HG02981 (cell line): ENCODE results near the gene NTNG2.

Experiments
- ATAC-seq: cut with Tn5 transposase; IDR thresholded peaks from one replicate; pipeline ENCODE4 v1.9.1; 2021; ENCODE audit warnings: mild to moderate bottlenecking, moderate library complexity; ENCODE audit not compliant: unreplicated experiment

Gene NTNG2

DNA sequence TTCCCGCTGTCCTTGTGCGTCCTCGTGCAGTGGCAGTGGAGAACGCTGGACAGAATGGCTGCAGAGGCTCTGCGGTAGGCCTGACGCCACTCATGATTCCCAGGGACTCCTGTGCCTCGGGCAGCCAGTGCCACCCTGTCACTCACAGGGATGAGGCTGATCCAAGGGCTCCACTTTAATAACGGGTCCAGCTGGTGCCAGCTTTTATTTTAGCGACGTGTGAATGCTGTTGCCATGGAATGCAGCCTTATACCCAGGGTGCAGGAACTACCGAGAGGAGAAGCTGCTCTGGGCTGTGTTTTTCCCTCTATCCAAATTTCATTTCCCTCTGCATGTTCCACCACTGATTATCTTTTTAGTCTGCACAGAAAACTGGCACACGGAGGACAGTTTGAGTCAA, 15.8 kb upstream of the NTNG2 start:
- ATAC-seq: no peak

DNA sequence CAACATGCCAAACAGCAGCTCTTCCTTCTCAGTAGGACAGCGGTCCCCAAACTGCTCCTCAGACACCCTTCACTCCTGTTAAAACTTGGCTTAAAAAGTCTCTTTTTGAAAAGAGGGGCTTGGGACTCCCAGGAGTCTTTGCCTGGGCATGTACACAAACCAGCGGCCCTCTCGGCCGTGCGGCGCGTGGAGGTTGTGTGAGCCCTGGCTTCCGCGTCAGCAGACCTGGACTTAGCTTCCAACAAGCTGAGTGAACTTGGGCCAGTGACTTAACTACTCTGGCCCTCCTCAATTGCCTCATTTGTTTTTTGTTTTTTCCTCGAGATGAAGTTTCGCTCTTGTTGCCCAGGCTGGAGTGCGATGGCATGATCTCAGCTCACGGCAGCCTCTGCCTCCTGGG, 15.3 kb upstream of the NTNG2 start:
- no peak for ATAC-seq

DNA sequence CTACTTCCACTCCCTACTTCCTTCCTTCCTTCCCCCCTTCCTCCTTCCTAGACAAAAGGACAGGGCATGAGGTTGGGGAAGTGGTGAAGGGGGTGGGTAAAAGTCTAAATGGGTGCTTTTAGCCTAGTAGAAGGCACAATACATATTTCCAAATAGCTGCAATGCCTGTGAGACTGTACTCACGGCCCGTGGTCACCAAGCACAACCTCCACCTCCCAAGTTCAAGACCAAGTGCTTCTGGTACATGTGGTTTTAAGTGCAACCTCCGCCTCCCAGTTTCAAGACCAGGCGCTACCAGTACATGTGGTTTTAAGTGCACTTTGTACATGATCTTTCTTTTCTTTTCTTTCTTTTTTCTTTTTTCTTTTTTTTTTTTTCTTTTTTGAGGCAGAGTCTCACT, 14.5 kb upstream of the NTNG2 start:
- ATAC-seq: no peak

DNA sequence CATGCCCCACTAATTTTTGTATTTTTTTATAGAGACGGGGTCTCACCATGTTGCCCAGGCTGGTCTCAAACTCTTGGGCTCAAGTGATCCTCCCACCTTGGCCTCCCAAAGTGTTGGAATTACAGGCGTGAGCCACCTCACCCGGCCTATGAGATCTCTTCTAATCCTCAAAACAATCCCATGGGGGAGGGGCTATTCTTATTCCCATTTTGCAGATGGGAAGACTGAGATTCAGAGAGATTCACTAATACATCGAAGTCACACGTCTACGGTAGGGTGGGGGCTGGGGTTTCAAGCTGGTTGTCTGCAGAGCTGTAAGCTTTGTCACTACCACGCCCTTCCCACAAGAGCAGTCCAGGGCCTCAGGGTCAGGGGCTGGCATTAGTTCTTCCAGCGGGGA, 14.0 kb upstream of the NTNG2 start:
- no peak for ATAC-seq

DNA sequence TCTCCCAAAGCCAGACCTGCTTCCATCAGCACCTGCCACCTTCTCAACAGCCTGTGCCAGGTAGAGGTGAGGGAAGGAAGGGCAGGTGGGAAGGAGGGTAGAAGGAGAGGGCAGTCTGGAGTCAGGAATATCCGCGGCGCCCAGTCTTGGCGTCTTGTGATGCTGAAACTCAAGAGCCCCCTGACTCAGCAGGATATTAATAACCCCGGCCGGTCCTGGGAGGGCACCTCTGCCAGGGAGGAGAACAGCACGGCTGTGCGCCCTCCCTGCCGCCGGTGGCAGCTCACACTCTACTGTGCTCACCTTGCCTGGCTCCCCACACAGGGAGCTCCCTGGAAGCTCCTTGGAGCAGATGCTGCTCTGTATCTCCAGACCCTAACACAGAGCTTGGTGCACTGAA, 11.6 kb upstream of the NTNG2 start:
- ATAC-seq: no peak

DNA sequence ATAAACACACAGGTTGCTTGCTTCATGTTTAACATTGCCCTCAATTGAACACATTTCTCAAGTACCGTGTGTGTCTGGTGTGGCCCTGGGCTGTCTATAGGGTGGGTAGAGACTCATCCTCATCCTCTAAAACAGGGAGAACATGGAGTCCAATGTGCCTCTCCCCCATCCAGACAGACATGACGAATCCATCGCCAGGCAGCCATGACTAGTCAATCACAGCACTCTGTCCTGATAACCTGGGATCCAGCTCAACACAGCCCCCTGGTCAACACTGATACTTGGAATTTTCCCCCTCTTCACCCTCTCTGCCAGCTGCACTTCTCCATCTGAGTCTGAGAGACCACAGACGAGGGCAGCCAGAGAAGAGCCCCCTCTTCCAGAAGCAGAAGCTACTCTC, 10.7 kb upstream of the NTNG2 start:
- ATAC-seq: no peak

DNA sequence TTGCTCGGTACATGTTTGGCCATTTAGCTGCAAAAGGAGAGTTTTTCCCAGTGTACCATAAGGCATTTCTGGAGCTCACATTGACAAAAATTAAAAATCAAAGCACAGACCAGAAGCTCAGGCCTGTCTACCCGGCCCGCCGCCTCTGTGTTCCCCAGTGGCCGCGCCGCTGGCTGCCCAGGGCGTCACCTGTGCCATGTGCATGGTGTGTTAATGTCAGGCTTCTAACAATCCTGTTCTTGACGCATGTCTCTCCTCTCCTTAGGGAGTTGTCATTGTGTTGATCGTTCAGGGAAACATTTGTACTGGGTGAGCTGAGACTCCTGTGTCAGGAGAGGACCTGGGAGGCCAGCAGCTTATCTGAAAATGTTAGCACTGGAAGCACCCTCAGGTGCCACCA, 9.6 kb upstream of the NTNG2 start:
- ATAC-seq: no peak

DNA sequence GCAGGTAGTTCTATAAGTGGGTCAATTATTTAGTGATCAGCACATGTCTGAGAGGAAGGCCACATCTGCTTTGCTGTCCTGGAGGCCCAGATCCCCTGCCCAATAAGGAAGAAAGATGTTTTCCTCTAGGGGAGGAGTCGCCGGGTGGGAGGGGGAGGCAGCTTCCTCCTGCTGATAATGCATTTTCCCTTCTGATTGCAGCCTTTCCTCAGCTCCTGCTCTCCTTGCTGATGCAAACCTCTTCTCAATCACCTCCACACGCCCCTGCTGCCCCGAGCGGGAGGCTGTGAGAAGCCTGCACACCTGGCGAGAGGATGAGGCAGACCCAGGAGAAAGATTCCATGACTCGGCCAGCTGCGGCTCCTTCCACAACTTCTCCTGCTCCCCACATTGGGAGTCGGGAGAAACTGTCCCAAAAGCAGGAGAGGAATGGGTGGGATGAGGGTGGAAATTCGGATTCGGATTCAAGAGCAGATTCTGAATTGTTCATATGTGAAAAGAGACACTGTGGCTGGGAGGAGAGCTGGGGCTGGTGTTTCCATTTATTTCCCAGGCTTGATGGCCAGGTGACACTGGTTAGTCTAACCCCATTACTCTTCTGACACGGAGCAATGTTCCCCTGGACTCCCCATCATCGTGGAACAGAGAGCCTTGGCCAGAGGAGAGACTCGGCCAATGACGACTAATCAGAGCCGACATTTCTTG, 6.8 kb upstream of the NTNG2 start:
- ATAC-seq: no peak

DNA sequence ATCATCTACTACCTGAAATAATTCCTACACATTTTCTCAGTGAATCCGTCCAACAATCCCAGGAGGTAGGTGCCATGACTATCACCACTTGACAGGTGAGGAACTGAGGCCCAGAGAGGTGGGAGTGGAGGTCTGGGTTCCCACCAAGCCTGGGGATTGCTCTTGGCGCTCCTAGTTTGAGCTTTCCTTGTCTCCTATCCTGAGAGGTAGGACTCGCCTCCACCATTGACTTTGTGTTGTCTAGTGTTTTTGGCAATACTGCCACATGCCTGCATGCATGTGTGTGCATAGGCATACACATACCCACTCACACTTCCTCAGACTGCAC, 6.3 kb upstream of the NTNG2 start:
- ATAC-seq: no peak

DNA sequence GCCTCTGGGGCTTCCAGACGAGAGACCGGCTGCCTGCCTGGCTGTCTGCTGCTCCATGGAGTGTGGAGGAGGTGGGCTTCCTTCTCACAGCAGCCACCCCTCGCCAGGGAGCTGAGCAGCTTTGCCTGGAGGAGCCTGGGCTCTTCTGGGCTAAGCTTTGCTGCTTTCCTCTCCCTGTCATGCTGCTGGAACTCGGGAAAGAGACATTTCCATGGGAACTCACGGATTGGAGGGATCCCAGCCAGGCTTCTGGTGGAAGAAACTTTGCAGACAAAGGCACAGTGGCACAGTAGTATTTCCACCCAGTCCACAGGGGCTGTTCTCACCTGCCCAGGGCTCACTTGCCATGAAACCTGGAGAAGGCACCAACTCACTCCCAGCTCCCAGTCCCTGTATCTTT, 5.6 kb upstream of the NTNG2 start:
- no peak for ATAC-seq

DNA sequence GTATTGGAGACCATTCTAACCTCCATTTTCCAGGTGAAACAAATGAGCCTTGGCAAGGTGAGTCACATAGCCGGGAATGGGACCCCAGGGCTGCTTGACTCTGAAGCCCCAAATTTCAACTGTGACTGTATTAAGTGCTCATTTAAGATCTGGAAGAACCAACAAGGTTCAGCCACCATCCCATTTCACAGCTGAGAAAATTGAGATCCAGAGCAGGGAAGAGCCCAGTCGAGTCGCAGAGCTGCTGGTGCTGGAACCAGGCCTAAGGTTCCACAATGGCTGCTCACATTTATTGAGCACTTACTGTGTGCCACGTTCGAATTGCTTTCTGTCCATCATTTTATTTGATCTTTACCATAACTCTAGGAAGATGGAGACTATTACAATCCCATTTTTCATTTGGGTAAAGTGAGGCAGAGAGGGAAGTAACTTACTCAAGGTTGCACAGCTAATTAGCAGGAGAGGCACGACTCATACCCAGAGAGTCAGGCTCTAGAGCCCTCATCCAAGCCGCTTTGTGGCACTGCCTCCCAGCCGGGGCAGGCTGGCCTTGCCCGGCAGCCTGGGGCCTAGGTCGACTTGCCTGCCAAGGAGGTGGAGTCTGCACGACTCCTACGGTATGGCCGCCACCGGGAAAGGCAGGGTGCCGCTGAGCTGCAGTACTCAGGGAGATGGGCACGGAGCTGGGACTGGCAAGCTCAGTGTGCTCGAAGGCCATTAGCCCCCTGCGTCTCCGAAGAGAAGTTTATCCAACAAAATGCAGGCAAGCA, 4.3 kb upstream of the NTNG2 start:
- no peak for ATAC-seq

DNA sequence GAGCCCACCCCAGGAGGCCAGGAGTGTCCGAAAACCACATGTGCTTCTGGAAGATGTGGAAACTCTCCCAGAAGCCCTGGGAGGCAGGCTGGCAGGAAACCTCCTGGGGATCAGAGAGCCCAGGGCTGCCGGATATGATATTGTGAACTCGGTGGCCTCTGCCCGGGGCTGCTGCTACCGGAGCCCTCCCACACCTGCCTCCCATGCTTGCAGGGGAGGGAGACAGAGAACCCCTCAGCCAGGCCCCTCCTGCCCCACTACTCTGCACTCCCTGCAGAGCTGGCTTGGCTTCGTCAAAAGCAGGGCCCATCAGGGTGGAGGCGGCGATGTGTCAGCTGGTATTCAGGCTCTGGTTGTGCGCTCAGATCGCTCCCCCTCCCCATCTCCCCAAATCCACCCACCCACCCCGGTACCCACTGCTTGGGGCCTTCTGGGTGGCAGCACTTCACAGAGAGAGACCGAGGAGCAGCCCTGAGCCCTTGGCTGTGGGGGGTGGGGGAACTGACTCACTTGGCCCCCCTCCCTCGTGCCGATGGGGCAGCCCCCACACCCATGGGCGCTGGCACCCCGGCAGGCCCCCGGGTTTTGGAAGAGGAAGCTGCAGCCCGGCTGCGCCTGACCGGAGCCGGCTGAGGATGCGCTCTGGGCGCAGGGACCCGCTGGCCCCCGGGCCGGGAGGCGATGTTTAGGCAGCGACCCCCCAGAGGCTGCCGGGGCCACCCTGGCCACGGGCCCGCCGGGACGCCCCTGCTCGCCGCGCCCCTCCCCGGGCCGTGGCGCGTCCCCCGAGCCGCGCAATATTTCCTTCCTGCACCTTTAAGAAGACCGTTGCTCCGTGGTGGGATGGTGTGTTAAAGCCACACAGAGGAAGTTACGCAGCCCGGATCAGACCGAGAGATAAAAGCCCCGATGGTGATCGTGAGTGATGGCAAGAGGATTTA, 786 bp upstream of the NTNG2 start:
- ATAC-seq: no peak

DNA sequence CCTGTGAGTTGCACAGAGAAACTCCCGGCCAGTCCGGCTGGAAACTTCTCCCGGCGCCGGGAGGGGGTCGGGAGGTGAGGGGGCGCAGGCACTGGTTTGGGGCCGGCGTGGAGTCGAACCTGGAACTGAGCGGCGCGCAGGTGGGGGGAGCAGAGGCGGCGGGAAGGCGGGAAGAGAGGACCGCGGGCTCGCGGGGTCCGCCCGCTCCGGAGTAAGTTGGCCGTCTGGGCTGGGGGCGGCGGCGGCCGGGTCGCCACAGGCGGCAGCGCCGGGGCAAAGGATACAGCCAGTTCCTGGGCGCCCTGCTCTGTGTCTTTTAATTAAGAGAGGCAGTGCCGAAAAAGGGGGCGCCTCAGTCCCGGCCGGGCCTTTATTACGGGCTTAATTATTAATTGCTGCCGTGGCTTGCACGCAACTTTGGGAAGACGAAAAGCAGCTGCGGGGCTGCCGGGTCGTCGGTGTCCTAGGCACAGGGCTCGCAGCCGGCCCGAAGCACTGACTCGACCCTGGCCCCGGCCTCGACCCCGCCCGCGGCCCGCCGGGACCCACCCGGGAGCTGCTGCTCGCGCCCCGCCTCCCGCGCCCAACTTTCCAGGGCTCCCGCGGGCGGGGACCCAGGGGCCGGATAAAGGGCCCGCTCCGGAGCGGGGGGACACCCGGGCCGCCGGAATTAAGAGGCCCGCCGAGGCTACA, 1.1 kb downstream of the NTNG2 start:
- ATAC-seq: no peak

DNA sequence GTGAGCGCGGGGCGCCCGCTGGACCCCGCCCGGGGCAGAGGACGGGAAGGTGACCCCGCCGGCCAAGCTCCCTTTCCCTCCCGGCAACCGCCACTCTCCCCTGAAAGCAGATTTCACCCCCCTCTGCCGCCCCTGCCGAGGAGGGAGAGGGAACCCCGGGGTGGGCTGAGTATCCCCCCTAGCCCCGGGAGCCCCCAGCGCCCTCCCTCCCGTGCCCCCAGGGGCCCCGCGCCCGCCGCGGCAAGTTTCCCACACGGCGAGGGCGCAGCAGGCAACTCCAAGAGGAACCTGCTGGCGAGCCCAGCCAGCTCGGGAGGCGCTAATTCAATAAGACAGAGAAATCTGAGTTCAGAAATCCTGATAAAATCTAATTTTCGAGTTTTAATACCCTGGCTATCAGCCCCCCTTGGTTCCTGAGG, 1.6 kb downstream of the NTNG2 start:
- no peak for ATAC-seq

DNA sequence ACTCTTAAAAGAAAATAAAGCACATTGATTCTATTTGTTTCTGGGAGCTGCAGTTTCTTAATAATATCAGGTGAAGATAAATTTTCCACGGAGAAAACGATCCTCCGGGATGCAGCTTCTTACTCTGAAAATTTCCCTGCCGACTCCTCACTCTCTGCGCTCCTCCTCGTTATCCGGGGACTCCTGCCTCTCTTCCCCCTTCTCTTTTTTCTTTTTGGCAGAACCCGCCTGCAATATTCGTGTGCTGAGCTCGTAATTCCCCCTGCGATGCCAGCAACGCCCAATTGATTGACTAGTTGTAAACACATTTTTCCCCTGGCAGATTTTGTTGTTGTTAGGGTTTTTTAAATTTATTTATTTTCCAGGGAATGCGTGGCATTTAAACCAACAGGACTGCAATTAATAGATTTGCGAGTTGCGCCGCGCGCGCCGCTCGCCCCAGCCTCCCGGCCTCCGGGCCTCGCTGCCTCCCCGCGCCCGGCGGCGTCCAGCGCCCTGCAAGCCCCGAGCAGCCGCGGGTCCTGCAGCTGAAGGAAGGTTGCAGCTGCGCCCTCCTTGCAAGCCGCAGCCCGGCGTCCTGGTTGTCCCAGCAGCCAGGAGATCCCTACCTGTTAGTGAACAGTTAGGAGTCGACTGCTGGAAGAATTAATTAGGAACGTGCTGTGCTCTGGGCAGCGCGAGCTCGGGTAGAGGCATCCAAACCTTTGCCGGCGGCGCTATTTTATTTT, 2.2 kb downstream of the NTNG2 start:
- ATAC-seq: no peak

DNA sequence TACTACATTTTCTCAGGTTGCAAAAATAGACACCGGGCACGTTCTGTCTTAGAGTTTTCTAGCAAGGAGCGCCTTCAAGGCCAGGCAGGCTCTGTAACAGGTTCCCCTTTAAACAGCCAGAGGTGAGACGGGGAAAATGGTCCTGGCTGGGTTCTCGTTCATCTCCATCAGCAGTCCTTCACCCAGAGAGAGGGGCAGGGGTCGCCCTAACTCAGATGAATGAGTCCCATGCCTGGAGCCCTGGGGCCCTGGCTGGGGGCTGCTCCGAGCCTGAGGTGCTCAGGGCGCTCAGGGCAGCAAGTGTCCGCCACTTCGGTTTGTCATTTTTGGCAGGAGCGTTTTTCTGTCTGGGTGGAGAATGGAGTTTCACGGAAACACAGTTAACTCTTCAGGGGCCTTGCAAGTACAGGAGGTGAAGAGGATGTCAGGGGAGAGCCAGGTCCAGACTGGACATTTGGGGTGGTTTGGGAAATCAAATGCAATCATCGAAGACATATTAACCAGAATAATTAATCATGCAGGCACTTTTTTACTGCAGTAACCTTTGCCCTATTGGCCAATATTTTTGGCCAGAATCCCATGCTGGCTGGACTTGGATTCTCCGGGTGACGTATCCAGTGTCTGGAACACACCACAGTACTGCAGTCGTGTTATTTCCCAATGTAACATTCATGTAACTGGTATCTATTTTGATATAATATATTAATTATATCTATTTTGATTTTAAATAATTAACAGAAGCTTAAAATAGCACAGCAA, 2.9 kb downstream of the NTNG2 start:
- no peak for ATAC-seq

DNA sequence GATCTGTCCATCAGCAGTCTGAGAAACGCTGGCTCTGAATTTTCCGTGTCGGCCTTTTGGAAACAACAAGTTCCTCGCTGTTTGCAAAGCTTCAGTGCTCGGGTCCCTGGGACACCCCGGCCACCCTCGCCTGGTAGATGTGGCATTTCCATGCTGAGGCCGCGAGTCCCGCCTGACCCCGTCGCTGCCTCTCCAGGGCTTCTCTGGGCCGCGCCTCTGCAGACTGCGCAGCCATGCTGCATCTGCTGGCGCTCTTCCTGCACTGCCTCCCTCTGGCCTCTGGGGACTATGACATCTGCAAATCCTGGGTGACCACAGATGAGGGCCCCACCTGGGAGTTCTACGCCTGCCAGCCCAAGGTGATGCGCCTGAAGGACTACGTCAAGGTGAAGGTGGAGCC, 4.7 kb downstream of the NTNG2 start:
- ATAC-seq: no peak

DNA sequence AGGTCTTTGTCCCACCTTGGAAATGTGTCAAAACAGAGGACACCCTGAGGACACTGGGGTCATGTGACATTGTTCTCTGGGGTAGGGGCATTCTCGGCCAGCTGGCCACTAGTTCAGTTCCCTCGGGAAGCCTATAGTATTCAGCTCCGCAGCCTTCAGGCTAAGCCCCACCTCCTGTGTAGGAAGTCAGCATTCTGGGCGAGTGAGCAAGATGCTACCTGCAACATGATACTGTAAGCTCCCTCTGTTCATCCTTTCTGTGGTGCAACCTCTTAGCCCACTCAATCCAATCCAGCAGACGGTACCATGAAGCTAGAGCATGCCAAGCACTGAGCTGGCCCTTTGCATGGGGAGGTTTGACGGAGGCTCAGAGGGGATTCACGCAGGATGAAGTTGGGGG, 5.3 kb downstream of the NTNG2 start:
- no peak for ATAC-seq

DNA sequence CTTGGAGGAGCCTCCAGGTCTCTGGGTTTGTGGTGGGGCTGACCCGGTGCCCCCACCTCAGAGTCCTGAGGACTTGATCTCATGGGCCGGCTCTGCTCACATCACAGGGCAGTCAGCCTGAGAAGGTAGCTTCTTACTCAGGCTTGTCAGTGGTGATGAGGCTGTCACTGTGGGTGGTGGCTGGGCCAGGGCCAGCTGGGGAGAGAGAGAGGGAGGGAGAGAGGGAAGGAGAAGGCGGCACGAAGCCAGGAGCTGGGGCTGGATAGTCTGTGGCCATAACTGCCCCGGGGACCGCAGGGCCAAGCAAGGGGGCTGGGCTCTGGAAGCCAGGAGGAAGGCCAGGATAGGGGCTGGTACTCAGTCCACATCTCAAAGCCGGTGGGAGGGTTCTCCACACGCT, 6.5 kb downstream of the NTNG2 start:
- ATAC-seq: no peak

DNA sequence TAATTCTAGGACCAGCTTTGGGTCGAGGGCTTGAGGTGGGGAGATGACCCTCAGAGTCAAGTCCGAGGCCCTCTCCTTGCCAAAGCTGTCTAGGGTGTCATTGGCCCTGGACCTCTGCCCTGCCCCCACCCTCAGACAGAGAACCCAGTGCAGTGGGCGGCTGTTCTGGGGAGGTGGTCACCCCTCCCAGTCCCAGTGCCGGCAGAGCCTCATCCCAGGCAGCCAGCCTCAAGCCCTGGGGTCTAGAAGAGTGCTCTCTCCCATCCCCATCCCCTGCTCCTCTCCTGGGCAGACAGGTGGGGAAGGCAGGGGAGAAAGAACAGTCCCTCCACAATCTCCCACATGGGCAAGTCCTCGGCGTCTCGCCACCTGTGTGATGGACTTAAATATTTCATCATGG, 7.0 kb downstream of the NTNG2 start:
- no peak for ATAC-seq
